AG04450 (cell line): ENCODE data around the gene SMURF1. TPM values are rescaled to one million over a fixed set of nuclear protein-coding genes. Genes with fewer than 3 reads are reported as not detected.

Experiments
- CTCF ChIA-PET: fragments of 300-600, 350-600 bp; formaldehyde crosslinking; extraction: SDS; loops from one replicate; lab custom pipeline; 2022; ENCODE audit warnings: antibody characterized with exemption, inconsistent platforms; lab: Charles Lee
- POLR2A ChIA-PET: fragments of 350-600 bp; formaldehyde crosslinking; extraction: SDS; loops from one replicate; lab custom pipeline; 2021; ENCODE audit warnings: antibody characterized with exemption, inconsistent platforms; lab: Yijun Ruan, JAX
- DNase-seq: peaks from one replicate; pipeline ENCODE4 v3.0.0-alpha.2; 2011; ENCODE audit warnings: low read depth, low spot score
- H3K27ac ChIP-seq: one replicate; pipeline ENCODE4 v1.5.1; 2012; ENCODE audit warnings: low read depth, low read length, control low read depth
- H3K27me3 ChIP-seq: one replicate; pipeline ENCODE4 v1.6.0; 2012; ENCODE audit warnings: low read length; ENCODE audit not compliant: control insufficient read depth, insufficient read depth
- H3K4me3 ChIP-seq: 2 replicates; pipeline ENCODE4 v1.5.1; 2011; ENCODE audit warnings: mild to moderate bottlenecking, low read depth, low read length, control low read depth
- H3K9me3 ChIP-seq: 2 replicates; pipeline ENCODE4 v1.5.1; 2012; ENCODE audit warnings: low read length; ENCODE audit not compliant: control insufficient read depth, insufficient read depth
- polyA plus RNA-seq: library from polyadenylated mRNA; depleted of rRNA; stranded (reverse); fragments of >200 nt; gene quantifications from 2 replicates; pipeline ENCODE4 v1.2.3, GENCODE V29; 2011
- TF ChIP-seq, protein P1 (sequence below): IDR thresholded peaks from 2 replicates; pipeline ENCODE4 v1.5.1; 2011; ENCODE audit warnings: low read depth, low read length, control low read depth, inconsistent platforms

SMURF1 gene
- polyA plus RNA-seq, 1 experiment = 17.1 TPM

DNA sequence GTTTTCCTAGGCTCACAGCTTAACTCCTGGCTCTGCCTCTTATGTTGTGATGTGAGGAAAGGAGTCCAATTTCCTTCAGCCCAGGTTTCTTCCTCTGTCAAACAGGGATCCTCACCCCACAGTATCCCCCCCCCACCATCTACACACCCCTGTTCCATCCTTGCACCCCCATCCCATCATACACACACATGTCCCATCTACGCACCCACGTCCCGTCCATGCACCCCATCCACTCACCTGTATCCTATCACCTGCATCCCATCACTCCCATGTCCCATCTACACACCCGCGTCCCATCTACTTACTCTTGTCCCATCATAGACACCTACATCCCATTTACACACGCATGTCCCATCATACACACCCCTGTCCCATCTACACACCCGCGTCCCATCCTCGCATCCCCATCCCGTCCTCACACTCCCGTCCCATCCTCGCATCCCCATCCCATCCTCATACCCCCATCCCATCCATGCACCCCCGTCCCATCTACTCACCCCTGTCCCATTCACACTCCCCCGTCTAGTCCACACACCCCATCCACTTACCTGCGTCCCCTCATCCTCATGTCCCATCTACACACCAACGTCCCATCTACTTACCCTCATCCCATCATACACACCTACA, 148.3 kb downstream of the SMURF1 start:
- TF ChIP-seq, protein P1, sequence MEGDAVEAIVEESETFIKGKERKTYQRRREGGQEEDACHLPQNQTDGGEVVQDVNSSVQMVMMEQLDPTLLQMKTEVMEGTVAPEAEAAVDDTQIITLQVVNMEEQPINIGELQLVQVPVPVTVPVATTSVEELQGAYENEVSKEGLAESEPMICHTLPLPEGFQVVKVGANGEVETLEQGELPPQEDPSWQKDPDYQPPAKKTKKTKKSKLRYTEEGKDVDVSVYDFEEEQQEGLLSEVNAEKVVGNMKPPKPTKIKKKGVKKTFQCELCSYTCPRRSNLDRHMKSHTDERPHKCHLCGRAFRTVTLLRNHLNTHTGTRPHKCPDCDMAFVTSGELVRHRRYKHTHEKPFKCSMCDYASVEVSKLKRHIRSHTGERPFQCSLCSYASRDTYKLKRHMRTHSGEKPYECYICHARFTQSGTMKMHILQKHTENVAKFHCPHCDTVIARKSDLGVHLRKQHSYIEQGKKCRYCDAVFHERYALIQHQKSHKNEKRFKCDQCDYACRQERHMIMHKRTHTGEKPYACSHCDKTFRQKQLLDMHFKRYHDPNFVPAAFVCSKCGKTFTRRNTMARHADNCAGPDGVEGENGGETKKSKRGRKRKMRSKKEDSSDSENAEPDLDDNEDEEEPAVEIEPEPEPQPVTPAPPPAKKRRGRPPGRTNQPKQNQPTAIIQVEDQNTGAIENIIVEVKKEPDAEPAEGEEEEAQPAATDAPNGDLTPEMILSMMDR = no peak
- DNase-seq = no peak
- H3K9me3 ChIP-seq = peaks cover 3% of the 10 kb centered on the region; the same call in 1 of the 2 replicates
- POLR2A ChIA-PET = no interaction called here
- no peak overlapping the region for H3K27ac ChIP-seq
- no peaks in the 10 kb centered on the region for H3K27me3 ChIP-seq
- CTCF ChIA-PET = no interaction called here
- no peak overlapping the region for H3K4me3 ChIP-seq

DNA sequence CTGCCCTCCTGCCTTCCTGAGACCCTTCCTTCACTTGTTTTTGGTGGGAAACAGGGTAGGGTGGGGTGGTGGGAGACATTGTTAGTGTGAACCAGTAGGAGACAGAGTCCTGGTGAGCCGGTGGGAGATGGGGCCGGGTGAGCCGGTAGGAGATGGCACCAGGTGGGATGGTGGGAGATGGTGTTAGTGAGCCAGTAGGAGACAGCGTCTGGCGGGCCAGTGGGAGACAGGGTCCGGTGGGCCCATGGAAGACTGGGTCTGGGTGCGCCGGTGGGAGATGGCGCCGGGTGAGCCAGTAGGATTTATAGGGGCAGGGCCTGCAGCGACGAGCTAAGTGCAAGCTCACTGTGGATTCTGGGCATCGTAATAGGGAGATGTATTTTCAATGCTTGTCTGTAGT, 148.8 kb downstream of the SMURF1 start:
- Histone ChIP-seq H3K9me3 (no peaks in the 10 kb centered on the region), H3K27ac (no peak overlapping the region), H3K27me3 (no peaks in the 10 kb centered on the region), H3K4me3 (no peak overlapping the region)
- DNase-seq = no peak
- CTCF ChIA-PET = no interaction called here
- TF ChIP-seq, protein P1 = no peak
- POLR2A ChIA-PET = no interaction called here

DNA sequence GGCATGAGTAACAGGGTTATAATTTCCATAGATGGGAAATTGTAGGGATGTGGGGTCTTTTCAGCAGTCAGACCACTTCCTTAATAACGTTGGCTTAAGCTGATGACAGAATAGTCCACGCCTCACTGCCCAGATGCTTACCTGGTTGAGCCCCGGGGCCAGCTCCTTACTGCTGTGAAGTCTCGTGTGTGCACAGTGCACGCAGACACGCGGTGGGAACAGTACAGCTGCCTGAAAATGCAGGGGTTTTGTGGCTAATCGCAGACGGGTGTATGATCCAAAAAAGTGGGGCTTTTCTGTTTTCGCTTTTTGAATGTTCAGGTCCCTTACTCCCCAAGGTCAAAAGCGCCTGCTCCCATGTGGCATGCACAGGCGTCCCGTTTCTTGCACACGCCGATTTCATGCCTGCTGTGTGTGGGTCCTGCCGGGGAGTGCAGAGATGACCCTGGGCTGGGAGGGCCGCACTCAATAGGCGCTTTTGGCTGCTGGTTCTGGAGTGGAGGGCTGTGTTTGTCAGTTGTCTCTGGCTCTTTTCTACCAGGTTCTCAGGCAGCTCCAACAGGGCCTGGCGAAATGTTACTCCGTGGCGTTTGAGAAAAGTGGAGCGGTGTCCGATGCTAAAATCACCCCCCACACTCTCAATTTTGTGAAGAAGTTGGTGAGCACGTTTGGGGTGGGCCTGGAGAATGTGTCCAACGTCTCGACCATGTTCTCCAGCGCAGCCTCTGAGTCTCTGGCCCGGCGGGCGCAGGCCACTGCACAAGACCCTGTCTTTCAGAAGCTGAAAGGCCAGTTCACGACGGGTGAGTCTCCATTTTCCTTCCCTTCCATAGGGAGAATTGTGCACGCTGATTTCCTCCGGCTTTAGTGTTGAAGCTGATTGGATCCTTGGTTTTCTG, 149.6 kb downstream of the SMURF1 start:
- ChIA-PET CTCF (no interaction called here), POLR2A (no interaction called here)
- no peaks in the 10 kb centered on the region for H3K9me3 ChIP-seq
- no peaks in the 10 kb centered on the region for H3K27me3 ChIP-seq
- no peak overlapping the region for H3K27ac ChIP-seq
- TF ChIP-seq, protein P1 = no peak
- DNase-seq = no peak
- H3K4me3 ChIP-seq = no peak overlapping the region

DNA sequence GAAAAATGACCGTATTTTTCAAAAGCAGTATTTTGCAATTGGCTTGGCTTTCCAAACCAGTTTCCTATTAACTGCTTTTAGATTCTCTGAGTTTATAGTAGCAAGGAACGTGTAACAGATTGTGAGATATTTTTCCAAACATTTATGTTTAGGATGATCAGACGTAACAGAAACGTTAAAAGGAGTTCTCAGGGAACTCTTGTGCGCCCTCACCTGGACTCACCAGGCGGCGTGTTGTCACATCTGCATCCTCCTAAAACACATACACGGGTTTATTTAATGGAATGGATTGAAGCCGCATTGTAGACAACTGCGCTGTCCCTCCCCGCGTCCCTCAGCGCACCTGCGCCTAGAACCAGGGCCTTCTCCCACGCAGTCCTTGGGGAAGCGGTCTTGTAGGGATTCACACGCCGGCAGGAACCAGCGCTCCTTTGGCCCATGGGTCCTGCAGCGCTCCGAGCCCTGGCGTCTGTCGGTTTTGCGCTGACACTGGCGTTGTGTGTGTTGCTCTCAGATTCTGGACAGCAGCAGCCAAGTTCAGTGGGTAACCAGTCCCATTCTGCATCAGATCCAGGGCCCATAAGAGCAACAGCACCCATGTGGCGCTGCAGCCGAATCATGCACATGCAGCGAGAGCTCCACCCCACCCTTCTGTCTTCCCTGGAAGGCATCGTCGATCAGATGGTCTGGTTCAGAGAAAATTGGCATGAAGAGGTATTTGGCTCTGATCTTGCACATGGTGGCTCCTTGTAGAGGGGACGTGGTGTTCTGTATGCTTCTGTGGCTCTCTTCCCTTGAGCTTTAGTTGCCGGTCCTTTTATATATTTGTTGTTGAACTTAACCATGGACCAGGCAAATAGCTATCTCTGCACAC, 150.6 kb downstream of the SMURF1 start:
- Histone ChIP-seq H3K27ac (no peak overlapping the region), H3K9me3 (no peaks in the 10 kb centered on the region), H3K4me3 (no peak overlapping the region), H3K27me3 (no peaks in the 10 kb centered on the region)
- DNase-seq = no peak
- TF ChIP-seq, protein P1 = no peak
- POLR2A ChIA-PET = no interaction called here
- CTCF ChIA-PET = no interaction called here
